ENCODE data around the gene BLNK.
"Not testable (repeated sequence)": the region's sequence is repeated elsewhere in the genome, so short reads cannot be mapped to it uniquely, and the experiment has no call there.

BLNK gene

GRCh38 chr10:96271016-96271815, at the start of gene BLNK:
TSS of gene BLNK (minus strand) at chr10:96271569. CDS start at chr10:96271398, 171 bp downstream.
- in situ Hi-C loops (cut with HindIII; ENCODE audit: low sequenced_read_pairs), result no loop called here

- in situ Hi-C loops (cut with HindIII; ENCODE audit: low sequenced_read_pairs), result no loop called here
These were observed 48.5 kb upstream of the BLNK start for GRCh38 chr10:96319754-96320474.

GRCh38 chr10:96317067-96317833, 45.9 kb upstream of the BLNK start:
- in situ Hi-C loops (cut with HindIII; ENCODE audit: low sequenced_read_pairs), result no loop called here

- in situ Hi-C loops (cut with HindIII; ENCODE audit: low sequenced_read_pairs), result no loop called here
These were observed 42.0 kb upstream of the BLNK start for GRCh38 chr10:96313344-96313743.

- in situ Hi-C loops (cut with HindIII; ENCODE audit: low sequenced_read_pairs), result no loop called here
These were observed 39.9 kb upstream of the BLNK start for GRCh38 chr10:96311180-96311715.

GRCh38 chr10:96310321-96310669, 38.9 kb upstream of the BLNK start:
- in situ Hi-C loops (cut with HindIII; ENCODE audit: low sequenced_read_pairs), result no loop called here

- in situ Hi-C loops (cut with HindIII; ENCODE audit: low sequenced_read_pairs), result no loop called here
These were observed 38.4 kb upstream of the BLNK start for GRCh38 chr10:96309628-96310320.

- in situ Hi-C loops (cut with HindIII; ENCODE audit: low sequenced_read_pairs), result not testable (repeated sequence)
These were observed 37.5 kb upstream of the BLNK start for GRCh38 chr10:96308854-96309253.

- in situ Hi-C loops (cut with HindIII; ENCODE audit: low sequenced_read_pairs), result no loop called here
These were observed 35.1 kb upstream of the BLNK start for GRCh38 chr10:96306516-96306915.

GRCh38 chr10:96305019-96305418, 33.6 kb upstream of the BLNK start:
- in situ Hi-C loops (cut with HindIII; ENCODE audit: low sequenced_read_pairs), result no loop called here

GRCh38 chr10:96304230-96304629, 32.9 kb upstream of the BLNK start, which contains the start of gene DNTT:
TSS of gene DNTT (plus strand) at chr10:96304434. CDS start at chr10:96304498, 64 bp downstream.
- in situ Hi-C loops (cut with HindIII; ENCODE audit: low sequenced_read_pairs), result no loop called here

- in situ Hi-C loops (cut with HindIII; ENCODE audit: low sequenced_read_pairs), result no loop called here
These were observed 30.2 kb upstream of the BLNK start for GRCh38 chr10:96301616-96302015.

GRCh38 chr10:96299383-96299782, 28.0 kb upstream of the BLNK start:
- in situ Hi-C loops (cut with HindIII; ENCODE audit: low sequenced_read_pairs), result no loop called here

- in situ Hi-C loops (cut with HindIII; ENCODE audit: low sequenced_read_pairs), result no loop called here
These were observed 27.0 kb upstream of the BLNK start for GRCh38 chr10:96298362-96298761.

- in situ Hi-C loops (cut with HindIII; ENCODE audit: low sequenced_read_pairs), result no loop called here
These were observed 26.1 kb upstream of the BLNK start for GRCh38 chr10:96297486-96297885.

- in situ Hi-C loops (cut with HindIII; ENCODE audit: low sequenced_read_pairs), result no loop called here
These were observed 24.1 kb upstream of the BLNK start for GRCh38 chr10:96295475-96295874.

- in situ Hi-C loops (cut with HindIII; ENCODE audit: low sequenced_read_pairs), result no loop called here
These were observed 21.9 kb upstream of the BLNK start for GRCh38 chr10:96292971-96293920.

GRCh38 chr10:96290368-96291133, 19.2 kb upstream of the BLNK start:
- in situ Hi-C loops (cut with HindIII; ENCODE audit: low sequenced_read_pairs), result no loop called here
